ENCODE results near the gene ENOPH1. TPM values are rescaled to one million over a fixed set of nuclear protein-coding genes. Genes with fewer than 3 reads are reported as not detected.

Gene ENOPH1
- total RNA-seq, 1 experiment from 2014 or later, result 78.3 TPM

- TF ChIP-seq USF1 (CRISPR knock-in tag; IDR thresholded peaks at IDR 0.05) (no peak), PRDM15 (CRISPR knock-in tag; IDR thresholded peaks at IDR 0.05) (no peak)
- H3K4me1 Mint-ChIP-seq, result peaks cover 11% of the 10 kb centered on the region
Measured at GRCh38 chr4:82495666-82496065, 65.3 kb downstream of the ENOPH1 start.

GRCh38 chr4:82496349-82496748 is 66.0 kb downstream of the ENOPH1 start:
- Mint-ChIP-seq H3K4me3 (no peak overlapping the region), H3K9me3 (no peaks in the 10 kb centered on the region), H3K4me1 (peaks cover 18% of the 10 kb centered on the region), H3K36me3 (no peaks in the 10 kb centered on the region), H3K27me3 (ENCODE audit: low read depth) (no peaks in the 10 kb centered on the region), H3K27ac (no peak overlapping the region)
- POLR2A ChIA-PET, result no interaction called here
- no peak for DNase-seq (ENCODE audit: low spot score)
- TF ChIP-seq ZNF425 (CRISPR knock-in tag; conservative IDR thresholded peaks at IDR 0.05) (no peak), TCF7 (CRISPR knock-in tag; IDR thresholded peaks at IDR 0.05; ENCODE audit: low read depth) (no peak), TEAD1 (CRISPR knock-in tag; IDR thresholded peaks at IDR 0.05) (no peak), ZNF121 (CRISPR knock-in tag; IDR thresholded peaks at IDR 0.05) (no peak), NR1H2 (CRISPR knock-in tag; IDR thresholded peaks at IDR 0.05) (no peak), ATF1 (CRISPR knock-in tag; IDR thresholded peaks at IDR 0.05) (no peak), USF1 (CRISPR knock-in tag; IDR thresholded peaks at IDR 0.05) (no peak)
- CTCF ChIA-PET, result no interaction called here
- ATAC-seq, result no peak

More at GRCh38 chr4:82495666-82496065, 65.3 kb downstream of the ENOPH1 start:
- DNase-seq (ENCODE audit: low spot score), result no peak
- H3K36me3 Mint-ChIP-seq, result no peaks in the 10 kb centered on the region
- ChIA-PET POLR2A (no interaction called here), CTCF (interaction anchor here (1.7 kb wide), 1 partner anchor 33 kb away, joined by 6 read pairs; no protein-coding TSS in a partner anchor)
- no peak overlapping the region for H3K27ac Mint-ChIP-seq
- no peaks in the 10 kb centered on the region for H3K9me3 Mint-ChIP-seq
- no peak for ATAC-seq
- no peak overlapping the region for H3K4me3 Mint-ChIP-seq
- H3K27me3 Mint-ChIP-seq (ENCODE audit: low read depth), result no peaks in the 10 kb centered on the region

GRCh38 chr4:82499738-82500434 is 69.5 kb downstream of the ENOPH1 start:
- Mint-ChIP-seq H3K27me3 (ENCODE audit: low read depth) (no peaks in the 10 kb centered on the region), H3K36me3 (no peaks in the 10 kb centered on the region), H3K27ac (no peak overlapping the region), H3K9me3 (no peaks in the 10 kb centered on the region), H3K4me3 (no peak overlapping the region), H3K4me1 (peaks cover 23% of the 10 kb centered on the region)
- no peak for DNase-seq (ENCODE audit: low spot score)
- POLR2A ChIA-PET, result no interaction called here
- CTCF ChIA-PET, result interaction anchor here (0.9 kb wide), 1 partner anchor 239 kb away, joined by 3 read pairs; no protein-coding TSS in a partner anchor
- ATAC-seq, result no peak
- TF ChIP-seq IRF1 (CRISPR knock-in tag; IDR thresholded peaks at IDR 0.05) (no peak), ATF6 (CRISPR knock-in tag; IDR thresholded peaks at IDR 0.05) (no peak), TEAD4 (CRISPR knock-in tag; IDR thresholded peaks at IDR 0.05) (no peak), ELF4 (CRISPR knock-in tag; IDR thresholded peaks at IDR 0.05; ENCODE audit: low read depth) (no peak), ZNF317 (CRISPR knock-in tag; IDR thresholded peaks at IDR 0.05; ENCODE audit: borderline replicate concordance, low read depth) (no peak), SP1 (CRISPR knock-in tag; conservative IDR thresholded peaks at IDR 0.05) (no peak), ZBTB21 (CRISPR knock-in tag; IDR thresholded peaks at IDR 0.05; ENCODE audit: borderline replicate concordance) (no peak), NFYB (CRISPR knock-in tag; conservative IDR thresholded peaks at IDR 0.05; ENCODE audit: low read depth) (no peak), ZNF138 (CRISPR knock-in tag; conservative IDR thresholded peaks at IDR 0.05) (no peak), ZNF425 (CRISPR knock-in tag; conservative IDR thresholded peaks at IDR 0.05) (no peak), MXD4 (CRISPR knock-in tag; IDR thresholded peaks at IDR 0.05; ENCODE audit: borderline replicate concordance) (no peak), JUN (CRISPR knock-in tag; IDR thresholded peaks at IDR 0.05) (no peak)

Data from WTC11 (cell line).